KMS-11 (cell line): Measurements from ENCODE around the gene FRAS1.

Source experiments
- H2AFZ ChIP-seq: fragments of 200-600 bp; sonication (generic); 2 replicates; pipeline ENCODE4 v1.6.1; 2016; ENCODE audit warnings: antibody characterized with exemption, mixed run types, low read depth
- H3K27ac ChIP-seq: fragments of 200-600 bp; sonication (generic); 2 replicates; pipeline ENCODE4 v1.6.1; 2016; ENCODE audit warnings: mild to moderate bottlenecking, mixed run types
- H3K27me3 ChIP-seq: fragments of 200-600 bp; sonication (generic); 2 replicates; pipeline ENCODE4 v1.6.1; 2017; ENCODE audit warnings: mild to moderate bottlenecking, low read depth, mixed run types, moderate library complexity; ENCODE audit not compliant: insufficient read depth
- H3K36me3 ChIP-seq: fragments of 200-600 bp; sonication (generic); 2 replicates; pipeline ENCODE4 v1.6.1; 2017; ENCODE audit warnings: mild to moderate bottlenecking, mixed run types; ENCODE audit not compliant: insufficient read depth
- H3K4me1 ChIP-seq: fragments of 200-600 bp; sonication (generic); 2 replicates; pipeline ENCODE4 v1.6.1; 2016; ENCODE audit warnings: mild to moderate bottlenecking, low read depth, mixed run types; ENCODE audit not compliant: poor library complexity, severe bottlenecking
- H3K4me2 ChIP-seq: fragments of 200-600 bp; sonication (generic); 2 replicates; pipeline ENCODE4 v1.7.0; 2016; ENCODE audit warnings: mild to moderate bottlenecking, mixed run types
- H3K4me3 ChIP-seq: fragments of 200-600 bp; sonication (generic); IDR thresholded peaks from 2 replicates; pipeline ENCODE4 v1.6.1; 2017; ENCODE audit warnings: low read depth, low read length, mixed read lengths; ENCODE audit not compliant: insufficient read depth
- H3K79me2 ChIP-seq: fragments of 200-600 bp; sonication (generic); 2 replicates; pipeline ENCODE4 v1.6.1; 2016; ENCODE audit warnings: low read depth, mixed run types; ENCODE audit not compliant: insufficient read depth
- H3K9ac ChIP-seq: fragments of 200-600 bp; sonication (generic); 2 replicates; pipeline ENCODE4 v1.6.1; 2016; ENCODE audit warnings: mild to moderate bottlenecking, mixed run types
- H4K20me1 ChIP-seq: fragments of 200-600 bp; sonication (generic); 2 replicates; pipeline ENCODE4 v1.6.1; 2016; ENCODE audit warnings: mild to moderate bottlenecking, mixed run types; ENCODE audit not compliant: insufficient read depth
- CTCF ChIP-seq: fragments of 200-600 bp; sonication (generic); conservative IDR thresholded peaks from 2 replicates; pipeline ENCODE4 v1.6.1; 2017; ENCODE audit warnings: low read depth, mild to moderate bottlenecking, antibody characterized with exemption, low read length, moderate library complexity, mixed read lengths

FRAS1 gene

GRCh38 chr4:78565971-78566372 lies 508.8 kb downstream of the FRAS1 start:
- no peaks in the 10 kb centered on the region for H4K20me1 ChIP-seq
- no peak overlapping the region for H3K4me3 ChIP-seq
- no peak overlapping the region for H3K9ac ChIP-seq
- H3K4me2 ChIP-seq: peak overlapping the region; percentile 39
- H3K79me2 ChIP-seq: no peaks in the 10 kb centered on the region
- no peaks in the 10 kb centered on the region for H3K36me3 ChIP-seq
- H3K27me3 ChIP-seq: no peaks in the 10 kb centered on the region
- TF ChIP-seq CTCF: no peak
- H3K4me1 ChIP-seq: peaks cover 58% of the 10 kb centered on the region
- H2AFZ ChIP-seq: no peak overlapping the region
- peak overlapping the region; percentile 87; the same call in 1 of the 2 replicates for H3K27ac ChIP-seq

GRCh38 chr4:78566834-78567499 lies 509.8 kb downstream of the FRAS1 start:
- Histone ChIP-seq H4K20me1 (no peaks in the 10 kb centered on the region), H3K4me3 (peak overlapping the region; percentile 53), H3K4me2 (peak overlapping the region; percentile 74), H3K27me3 (no peaks in the 10 kb centered on the region), H3K9ac (peak overlapping the region; percentile 50; the same call in 1 of the 2 replicates), H3K4me1 (peaks cover 66% of the 10 kb centered on the region), H3K79me2 (no peaks in the 10 kb centered on the region), H2AFZ (peak overlapping the region; percentile 73), H3K36me3 (no peaks in the 10 kb centered on the region), H3K27ac (peak overlapping the region; percentile 87)
- no peak for TF ChIP-seq CTCF

GRCh38 chr4:78567500-78568060 lies 510.5 kb downstream of the FRAS1 start:
- H3K4me3 ChIP-seq: peak overlapping the region; percentile 5
- peak overlapping the region; percentile 73; the same call in 1 of the 2 replicates for H2AFZ ChIP-seq
- TF ChIP-seq CTCF: no peak
- peak overlapping the region; percentile 87 for H3K27ac ChIP-seq
- H4K20me1 ChIP-seq: no peaks in the 10 kb centered on the region
- peaks cover 71% of the 10 kb centered on the region for H3K4me1 ChIP-seq
- H3K79me2 ChIP-seq: no peaks in the 10 kb centered on the region
- peak overlapping the region; percentile 74 for H3K4me2 ChIP-seq
- H3K36me3 ChIP-seq: no peaks in the 10 kb centered on the region
- no peaks in the 10 kb centered on the region for H3K27me3 ChIP-seq
- H3K9ac ChIP-seq: peak overlapping the region; percentile 50

- Histone ChIP-seq H3K27me3 (no peaks in the 10 kb centered on the region), H4K20me1 (no peaks in the 10 kb centered on the region), H3K36me3 (no peaks in the 10 kb centered on the region), H3K79me2 (no peaks in the 10 kb centered on the region), H2AFZ (peak overlapping the region; percentile 73; the same call in 1 of the 2 replicates), H3K4me2 (peak overlapping the region; percentile 74), H3K9ac (peak overlapping the region; percentile 50; the same call in 1 of the 2 replicates), H3K4me3 (no peak overlapping the region), H3K4me1 (peaks cover 71% of the 10 kb centered on the region), H3K27ac (peak overlapping the region; percentile 87)
- no peak for TF ChIP-seq CTCF
These were observed 511.6 kb downstream of the FRAS1 start for GRCh38 chr4:78568640-78569305.
